Erythroblast (primary cell): ENCODE measurements around the gene HIPK4.

Experiments used
- DNase-seq, 2 experiments: peaks; one replicate each; lab custom pipeline; 2025; lab: John Stamatoyannopoulos, UW
- GATA1 ChIP-seq: IDR thresholded peaks from 2 replicates; pipeline ENCODE4 v1.6.1; 2011; ENCODE audit warnings: low read depth, mild to moderate bottlenecking, control low read depth, low read length, moderate library complexity
- POLR2A ChIP-seq: IDR thresholded peaks from 2 replicates; pipeline ENCODE4 v1.6.1; 2011; ENCODE audit warnings: mild to moderate bottlenecking, low read length

HIPK4 gene

GRCh38 chr19:40393894-40394815 lies 4.2 kb upstream of the HIPK4 start:
- DNase-seq, result no peak
- TF ChIP-seq GATA1 (no peak), POLR2A (no peak)

- DNase-seq, result peak in 1 of 2 experiments; percentile 21
Measured at GRCh38 chr19:40392894-40393517, 3.0 kb upstream of the HIPK4 start.

GRCh38 chr19:40392123-40392522 lies 2.1 kb upstream of the HIPK4 start:
- DNase-seq, result no peak
- TF ChIP-seq POLR2A, result no peak
- TF ChIP-seq GATA1, result no peak

More at GRCh38 chr19:40392894-40393517, 3.0 kb upstream of the HIPK4 start:
- TF ChIP-seq GATA1, result no peak
- no peak for TF ChIP-seq POLR2A

GRCh38 chr19:40389404-40390083 lies 437 bp downstream of the HIPK4 start:
- TF ChIP-seq POLR2A (no peak), GATA1 (no peak)
- DNase-seq, result no peak

GRCh38 chr19:40388481-40388880 lies 1.5 kb downstream of the HIPK4 start:
- DNase-seq, result no peak
- TF ChIP-seq GATA1, result no peak

- TF ChIP-seq GATA1 (no peak), POLR2A (no peak)
Measured at GRCh38 chr19:40387155-40387554, 2.8 kb downstream of the HIPK4 start.

GRCh38 chr19:40383668-40384248 lies 6.2 kb downstream of the HIPK4 start:
- TF ChIP-seq GATA1, result no peak
- no peak for TF ChIP-seq POLR2A
- DNase-seq, result no peak

More at GRCh38 chr19:40387155-40387554, 2.8 kb downstream of the HIPK4 start:
- no peak for DNase-seq

- TF ChIP-seq POLR2A (no peak), GATA1 (no peak)
- no peak for DNase-seq
Measured at GRCh38 chr19:40381321-40381720, 8.7 kb downstream of the HIPK4 start.

GRCh38 chr19:40380199-40381037 lies 9.6 kb downstream of the HIPK4 start:
- no peak for TF ChIP-seq POLR2A
- no peak for DNase-seq

- TF ChIP-seq POLR2A (no peak), GATA1 (no peak)
- DNase-seq, result no peak
Measured at GRCh38 chr19:40379446-40380198, 10.4 kb downstream of the HIPK4 start.

- DNase-seq, result no peak
- TF ChIP-seq POLR2A, result no peak
- TF ChIP-seq GATA1, result no peak
Measured at GRCh38 chr19:40378509-40378908, 11.5 kb downstream of the HIPK4 start.

GRCh38 chr19:40377876-40378385 lies 12.1 kb downstream of the HIPK4 start:
- DNase-seq, result no peak
- TF ChIP-seq POLR2A (no peak), GATA1 (no peak)
